GM19238 (cell line): ENCODE results near the gene RARA.
"Not testable (repeated sequence)": the region's sequence is repeated elsewhere in the genome, so short reads cannot be mapped to it uniquely, and the experiment has no call there.

ENCODE experiments used
- DNase-seq: peaks from one replicate; pipeline ENCODE4 v3.0.0; 2011; ENCODE audit warnings: low spot score; ENCODE audit not compliant: insufficient read length

Gene RARA

GRCh38 chr17:40297511-40297910 lies 11.5 kb upstream of the RARA start:
- no peak for DNase-seq

- DNase-seq: no peak
Measured at GRCh38 chr17:40298726-40299125, 10.3 kb upstream of the RARA start.

GRCh38 chr17:40299159-40299757 lies 9.7 kb upstream of the RARA start:
- DNase-seq: not testable (repeated sequence)

GRCh38 chr17:40301315-40301714 lies 7.7 kb upstream of the RARA start:
- DNase-seq: no peak

GRCh38 chr17:40303009-40303657 lies 5.8 kb upstream of the RARA start:
- DNase-seq: no peak

- DNase-seq: no peak
Measured at GRCh38 chr17:40303708-40304551, 5.0 kb upstream of the RARA start.

GRCh38 chr17:40304552-40304863 lies 4.5 kb upstream of the RARA start:
- not testable (repeated sequence) for DNase-seq

- DNase-seq: not testable (repeated sequence)
Measured at GRCh38 chr17:40304866-40305265, 4.1 kb upstream of the RARA start.

GRCh38 chr17:40306395-40306794 lies 2.6 kb upstream of the RARA start:
- DNase-seq: no peak

GRCh38 chr17:40307001-40307730 lies 1.8 kb upstream of the RARA start:
- DNase-seq: no peak

- DNase-seq: no peak
Measured at GRCh38 chr17:40307740-40308239, 1.2 kb upstream of the RARA start.

GRCh38 chr17:40309949-40310510 lies 1.1 kb downstream of the RARA start:
- no peak for DNase-seq

- no peak for DNase-seq
Measured at GRCh38 chr17:40310882-40311391, 2.0 kb downstream of the RARA start.

- DNase-seq: no peak
Measured at GRCh38 chr17:40311575-40311974, 2.6 kb downstream of the RARA start.

GRCh38 chr17:40312131-40312731 lies 3.3 kb downstream of the RARA start:
- DNase-seq: no peak

- DNase-seq: no peak
Measured at GRCh38 chr17:40312893-40313667, 4.1 kb downstream of the RARA start.

GRCh38 chr17:40313668-40314583 lies 4.9 kb downstream of the RARA start:
- DNase-seq: no peak

- DNase-seq: no peak
Measured at GRCh38 chr17:40314584-40314956, 5.6 kb downstream of the RARA start.

GRCh38 chr17:40315206-40315605 lies 6.2 kb downstream of the RARA start:
- DNase-seq: no peak
